Nephron (organoid): ENCODE measurements around the gene FBXO47.
A peak's percentile ranks its signal among the peaks of the same experiment; 100 is the strongest.
"Not testable (repeated sequence)": the region's sequence is repeated elsewhere in the genome, so short reads cannot be mapped to it uniquely, and the experiment has no call there.

ENCODE experiments used
- H3K27ac Mint-ChIP-seq, 3 experiments: 2 replicates each; pipeline ENCODE4 v1.8.0; 2020; ENCODE audit warnings: mixed read lengths in 3 of 3, mild to moderate bottlenecking in 2 of 3, moderate library complexity in 1 of 3
- H3K27me3 Mint-ChIP-seq: 2 replicates; pipeline ENCODE4 v1.8.0; 2021; ENCODE audit warnings: low read depth, mild to moderate bottlenecking, moderate library complexity, mixed read lengths
- H3K36me3 Mint-ChIP-seq: 2 replicates; pipeline ENCODE4 v1.8.0; 2020; ENCODE audit warnings: low read depth, mixed read lengths
- H3K4me1 Mint-ChIP-seq: 2 replicates; pipeline ENCODE4 v1.8.0; 2020; ENCODE audit warnings: mixed read lengths
- H3K4me3 Mint-ChIP-seq, 3 experiments: 2 replicates each; pipeline ENCODE4 v1.8.0; 2020; ENCODE audit warnings: mild to moderate bottlenecking in 3 of 3, mixed read lengths in 3 of 3, moderate library complexity in 2 of 3
- H3K9me3 Mint-ChIP-seq: 2 replicates; pipeline ENCODE4 v1.8.0; 2020; ENCODE audit warnings: mixed read lengths
- CTCF ChIP-seq, 3 experiments: fragments of 200-600 bp; sonication (generic); IDR thresholded peaks; one replicate each; pipeline ENCODE4 v1.5.0; 2021; ENCODE audit warnings: antibody characterized with exemption in 3 of 3; ENCODE audit not compliant: unreplicated experiment in 3 of 3

FBXO47 gene

GRCh38 chr17:38982858-38983746 is 15.9 kb upstream of the FBXO47 start:
- Mint-ChIP-seq H3K4me1 (peaks cover 10% of the 10 kb centered on the region), H3K4me3 (no peak overlapping the region), H3K27me3 (peaks cover 3% of the 10 kb centered on the region), H3K27ac (no peak overlapping the region), H3K9me3 (no peaks in the 10 kb centered on the region), H3K36me3 (no peaks in the 10 kb centered on the region)
- TF ChIP-seq CTCF (IDR thresholded peaks at IDR 0.05; ENCODE audit: unreplicated experiment in 3 of 3): peak; percentile 73 to 85 (median 84)

GRCh38 chr17:38981636-38982035 is 14.4 kb upstream of the FBXO47 start:
- no peaks in the 10 kb centered on the region for H3K9me3 Mint-ChIP-seq
- peak overlapping the region in 2 of 3 experiments; percentile 91 for H3K27ac Mint-ChIP-seq
- no peaks in the 10 kb centered on the region for H3K36me3 Mint-ChIP-seq
- no peak overlapping the region for H3K4me3 Mint-ChIP-seq
- no peak for TF ChIP-seq CTCF (IDR thresholded peaks at IDR 0.05; ENCODE audit: unreplicated experiment in 3 of 3)
- H3K4me1 Mint-ChIP-seq: peaks cover 10% of the 10 kb centered on the region
- H3K27me3 Mint-ChIP-seq: no peaks in the 10 kb centered on the region

- H3K4me1 Mint-ChIP-seq: peaks cover 10% of the 10 kb centered on the region
- no peaks in the 10 kb centered on the region for H3K9me3 Mint-ChIP-seq
- no peaks in the 10 kb centered on the region for H3K36me3 Mint-ChIP-seq
- H3K4me3 Mint-ChIP-seq: no peak overlapping the region
- TF ChIP-seq CTCF (IDR thresholded peaks at IDR 0.05; ENCODE audit: unreplicated experiment in 3 of 3): no peak
- no peaks in the 10 kb centered on the region for H3K27me3 Mint-ChIP-seq
- H3K27ac Mint-ChIP-seq: peak overlapping the region; percentile 86 to 91 (median 91)
These were observed 13.5 kb upstream of the FBXO47 start for GRCh38 chr17:38980490-38981217.

GRCh38 chr17:38978180-38978579 is 11.0 kb upstream of the FBXO47 start:
- H3K27ac Mint-ChIP-seq: no peak overlapping the region
- H3K9me3 Mint-ChIP-seq: no peaks in the 10 kb centered on the region
- H3K4me3 Mint-ChIP-seq: no peak overlapping the region
- H3K36me3 Mint-ChIP-seq: no peaks in the 10 kb centered on the region
- TF ChIP-seq CTCF (IDR thresholded peaks at IDR 0.05; ENCODE audit: unreplicated experiment in 3 of 3): no peak
- H3K4me1 Mint-ChIP-seq: peaks cover 10% of the 10 kb centered on the region
- H3K27me3 Mint-ChIP-seq: no peaks in the 10 kb centered on the region

GRCh38 chr17:38976187-38976551 is 9.0 kb upstream of the FBXO47 start:
- not testable (repeated sequence) for H3K9me3 Mint-ChIP-seq, H3K4me3 Mint-ChIP-seq, H3K27me3 Mint-ChIP-seq, H3K4me1 Mint-ChIP-seq, H3K36me3 Mint-ChIP-seq, H3K27ac Mint-ChIP-seq

GRCh38 chr17:38970804-38971203 is 3.6 kb upstream of the FBXO47 start:
- no peak for TF ChIP-seq CTCF (IDR thresholded peaks at IDR 0.05; ENCODE audit: unreplicated experiment in 3 of 3)
- H3K9me3 Mint-ChIP-seq: no peaks in the 10 kb centered on the region
- H3K4me1 Mint-ChIP-seq: peaks cover 7% of the 10 kb centered on the region
- H3K27me3 Mint-ChIP-seq: no peaks in the 10 kb centered on the region
- no peaks in the 10 kb centered on the region for H3K36me3 Mint-ChIP-seq
- no peak overlapping the region for H3K27ac Mint-ChIP-seq
- no peak overlapping the region for H3K4me3 Mint-ChIP-seq
